Panc1 (cell line): Measurements from ENCODE around the gene SNTG2. TPM values are rescaled to one million over a fixed set of nuclear protein-coding genes. Genes with fewer than 3 reads are reported as not detected.

Source experiments
- ATAC-seq: fragments of 200-7000 bp; cut with Tn5 transposase; 2 replicates; pipeline ENCODE4 v1.9.1; 2020; ENCODE audit warnings: mild to moderate bottlenecking, moderate library complexity
- BruUV-seq: library from RNA; stranded (reverse); fragments of 400-500 nt; replicated peaks from 2 replicates; lab custom pipeline; 2021; lab: Mats Ljungman, UMichigan
- CTCF ChIA-PET: fragments of 300-600 bp; sonication (Branson Sonifier 250); formaldehyde crosslinking; loops from one replicate; lab custom pipeline; 2022; ENCODE audit warnings: antibody characterized with exemption; lab: Charles Lee
- POLR2A ChIA-PET: fragments of 300-600 bp; sonication (Branson Sonifier 250); formaldehyde crosslinking; loops from one replicate; lab custom pipeline; 2022; ENCODE audit warnings: antibody characterized with exemption; lab: Charles Lee
- DNase-seq: peaks from one replicate; pipeline ENCODE4 v3.0.0-alpha.2; 2010; ENCODE audit warnings: low read depth, low spot score
- H3K27ac ChIP-seq: 2 replicates; pipeline ENCODE4 v1.5.1; 2011; ENCODE audit warnings: mild to moderate bottlenecking, low read length, inconsistent platforms
- H3K27me3 ChIP-seq: fragments of 200-500 bp; sonication (Bioruptor generic); 2 replicates; pipeline ENCODE4 v1.6.0; 2014; ENCODE audit warnings: low read length, inconsistent platforms; ENCODE audit not compliant: control insufficient read depth, insufficient read depth
- H3K36me3 ChIP-seq: fragments of 200-500 bp; sonication (Bioruptor generic); 2 replicates; pipeline ENCODE4 v1.5.1; 2014; ENCODE audit warnings: inconsistent platforms, mild to moderate bottlenecking, low read length, moderate library complexity; ENCODE audit not compliant: control insufficient read depth, insufficient read depth
- H3K4me1 ChIP-seq: 2 replicates; pipeline ENCODE4 v1.5.1; 2011; ENCODE audit warnings: inconsistent platforms, mild to moderate bottlenecking, low read length, moderate library complexity; ENCODE audit not compliant: control insufficient read depth, insufficient read depth
- H3K4me3 ChIP-seq, 2 experiments: 2 replicates each; pipeline ENCODE4 v1.5.1; 2011 to 2012; ENCODE audit warnings: low read depth in 2 of 2, low read length in 2 of 2, mild to moderate bottlenecking in 2 of 2, inconsistent platforms in 1 of 2, moderate library complexity in 1 of 2
- H3K9me3 ChIP-seq: fragments of 200-500 bp; sonication (Bioruptor generic); 2 replicates; pipeline ENCODE4 v1.5.1; 2014; ENCODE audit warnings: low read depth, mild to moderate bottlenecking, inconsistent platforms, low read length, moderate library complexity; ENCODE audit not compliant: control insufficient read depth, insufficient read depth
- POLR2AphosphoS5 ChIP-seq: IDR thresholded peaks from 2 replicates; pipeline ENCODE4 v1.6.1; 2012; ENCODE audit warnings: mild to moderate bottlenecking, low read depth, low read length, moderate library complexity
- SIN3A ChIP-seq: IDR thresholded peaks from 2 replicates; pipeline ENCODE4 v1.6.1; 2012; ENCODE audit warnings: low read depth, mild to moderate bottlenecking, low read length, moderate library complexity, borderline replicate concordance; ENCODE audit not compliant: insufficient read depth
- TCF7L2 ChIP-seq: IDR thresholded peaks from 2 replicates; pipeline ENCODE4 v1.6.1; 2011; ENCODE audit warnings: mild to moderate bottlenecking, low read depth, low read length, inconsistent platforms
- in situ Hi-C: cut with HindIII; loops from 2 replicates; pipeline ENCODE4 v1.10.0; 2016; ENCODE audit warnings: low sequenced_read_pairs, low pct_unique_long_range_greater_than_20kb
- intact Hi-C: fragments of 100-400 bp; cut with micrococcal nuclease; formaldehyde crosslinking; loops from one replicate; pipeline ENCODE4 v1.10.0; 2022; ENCODE audit not compliant: unreplicated experiment
- total RNA-seq: library from RNA; stranded (reverse); gene quantifications from one replicate; pipeline ENCODE4 v1.2.1, GENCODE V29; 2021; ENCODE audit not compliant: unreplicated experiment
- TF ChIP-seq, protein P1 (sequence below): fragments of 450-650 bp; IDR thresholded peaks from 2 replicates; pipeline ENCODE4 v1.5.1; 2017; ENCODE audit warnings: mild to moderate bottlenecking
- TF ChIP-seq, protein P2 (sequence below), 2 experiments: IDR thresholded peaks; 2 replicates each; pipeline ENCODE4 v1.6.1; 2011 to 2012; ENCODE audit warnings: low read depth in 2 of 2, control low read depth in 1 of 2, low read length in 1 of 2, mild to moderate bottlenecking in 1 of 2, moderate library complexity in 1 of 2; ENCODE audit not compliant: insufficient read depth in 1 of 2

SNTG2 gene
- total RNA-seq, 1 experiment from 2014 or later: not detected

GRCh38 chr2:1235806-1236205 is 285.2 kb downstream of the SNTG2 start:
- Histone ChIP-seq H3K9me3 (no peaks in the 10 kb centered on the region), H3K27ac (no peak overlapping the region), H3K27me3 (no peaks in the 10 kb centered on the region), H3K36me3 (no peaks in the 10 kb centered on the region), H3K4me1 (peaks cover 4% of the 10 kb centered on the region; the same call in 1 of the 2 replicates), H3K4me3 (no peak overlapping the region)
- ChIA-PET POLR2A (no interaction called here), CTCF (no interaction called here)
- in situ Hi-C loops: no loop called here
- no peak for ATAC-seq
- intact Hi-C loops: no loop called here
- no peak for DNase-seq
- no TSS peak for BruUV-seq
- TF ChIP-seq, protein P1, sequence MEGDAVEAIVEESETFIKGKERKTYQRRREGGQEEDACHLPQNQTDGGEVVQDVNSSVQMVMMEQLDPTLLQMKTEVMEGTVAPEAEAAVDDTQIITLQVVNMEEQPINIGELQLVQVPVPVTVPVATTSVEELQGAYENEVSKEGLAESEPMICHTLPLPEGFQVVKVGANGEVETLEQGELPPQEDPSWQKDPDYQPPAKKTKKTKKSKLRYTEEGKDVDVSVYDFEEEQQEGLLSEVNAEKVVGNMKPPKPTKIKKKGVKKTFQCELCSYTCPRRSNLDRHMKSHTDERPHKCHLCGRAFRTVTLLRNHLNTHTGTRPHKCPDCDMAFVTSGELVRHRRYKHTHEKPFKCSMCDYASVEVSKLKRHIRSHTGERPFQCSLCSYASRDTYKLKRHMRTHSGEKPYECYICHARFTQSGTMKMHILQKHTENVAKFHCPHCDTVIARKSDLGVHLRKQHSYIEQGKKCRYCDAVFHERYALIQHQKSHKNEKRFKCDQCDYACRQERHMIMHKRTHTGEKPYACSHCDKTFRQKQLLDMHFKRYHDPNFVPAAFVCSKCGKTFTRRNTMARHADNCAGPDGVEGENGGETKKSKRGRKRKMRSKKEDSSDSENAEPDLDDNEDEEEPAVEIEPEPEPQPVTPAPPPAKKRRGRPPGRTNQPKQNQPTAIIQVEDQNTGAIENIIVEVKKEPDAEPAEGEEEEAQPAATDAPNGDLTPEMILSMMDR: no peak
- TF ChIP-seq SIN3A: no peak
- no peak for TF ChIP-seq TCF7L2
- TF ChIP-seq POLR2AphosphoS5: no peak
- TF ChIP-seq, protein P2, sequence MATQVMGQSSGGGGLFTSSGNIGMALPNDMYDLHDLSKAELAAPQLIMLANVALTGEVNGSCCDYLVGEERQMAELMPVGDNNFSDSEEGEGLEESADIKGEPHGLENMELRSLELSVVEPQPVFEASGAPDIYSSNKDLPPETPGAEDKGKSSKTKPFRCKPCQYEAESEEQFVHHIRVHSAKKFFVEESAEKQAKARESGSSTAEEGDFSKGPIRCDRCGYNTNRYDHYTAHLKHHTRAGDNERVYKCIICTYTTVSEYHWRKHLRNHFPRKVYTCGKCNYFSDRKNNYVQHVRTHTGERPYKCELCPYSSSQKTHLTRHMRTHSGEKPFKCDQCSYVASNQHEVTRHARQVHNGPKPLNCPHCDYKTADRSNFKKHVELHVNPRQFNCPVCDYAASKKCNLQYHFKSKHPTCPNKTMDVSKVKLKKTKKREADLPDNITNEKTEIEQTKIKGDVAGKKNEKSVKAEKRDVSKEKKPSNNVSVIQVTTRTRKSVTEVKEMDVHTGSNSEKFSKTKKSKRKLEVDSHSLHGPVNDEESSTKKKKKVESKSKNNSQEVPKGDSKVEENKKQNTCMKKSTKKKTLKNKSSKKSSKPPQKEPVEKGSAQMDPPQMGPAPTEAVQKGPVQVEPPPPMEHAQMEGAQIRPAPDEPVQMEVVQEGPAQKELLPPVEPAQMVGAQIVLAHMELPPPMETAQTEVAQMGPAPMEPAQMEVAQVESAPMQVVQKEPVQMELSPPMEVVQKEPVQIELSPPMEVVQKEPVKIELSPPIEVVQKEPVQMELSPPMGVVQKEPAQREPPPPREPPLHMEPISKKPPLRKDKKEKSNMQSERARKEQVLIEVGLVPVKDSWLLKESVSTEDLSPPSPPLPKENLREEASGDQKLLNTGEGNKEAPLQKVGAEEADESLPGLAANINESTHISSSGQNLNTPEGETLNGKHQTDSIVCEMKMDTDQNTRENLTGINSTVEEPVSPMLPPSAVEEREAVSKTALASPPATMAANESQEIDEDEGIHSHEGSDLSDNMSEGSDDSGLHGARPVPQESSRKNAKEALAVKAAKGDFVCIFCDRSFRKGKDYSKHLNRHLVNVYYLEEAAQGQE (IDR thresholded peaks at IDR 0.05; ENCODE audit: insufficient read depth in 1 of 2, low read depth in 2 of 2, low read length in 1 of 2): no peak

GRCh38 chr2:1236606-1237005 is 286.0 kb downstream of the SNTG2 start:
- Histone ChIP-seq H3K27me3 (no peaks in the 10 kb centered on the region; the same call in 1 of the 2 replicates), H3K27ac (no peak overlapping the region), H3K9me3 (no peaks in the 10 kb centered on the region), H3K4me3 (no peak overlapping the region), H3K4me1 (peaks cover 4% of the 10 kb centered on the region; the same call in 1 of the 2 replicates), H3K36me3 (no peaks in the 10 kb centered on the region)
- intact Hi-C loops: no loop called here
- ChIA-PET POLR2A (no interaction called here), CTCF (no interaction called here)
- no TSS peak for BruUV-seq
- no peak for ATAC-seq
- no peak for DNase-seq
- TF ChIP-seq, protein P1: no peak
- TF ChIP-seq SIN3A (no peak), TCF7L2 (no peak), POLR2AphosphoS5 (no peak)
- TF ChIP-seq, protein P2 (IDR thresholded peaks at IDR 0.05; ENCODE audit: insufficient read depth in 1 of 2, low read depth in 2 of 2, low read length in 1 of 2): no peak
- in situ Hi-C loops: no loop called here
